Measurements from ENCODE around the gene CRACDL.

- TF ChIP-seq CTCF (IDR thresholded peaks at IDR 0.05) (no peak), POLR2A (IDR thresholded peaks at IDR 0.05) (no peak)
These were observed 66.8 kb downstream of the CRACDL start for GRCh38 chr2:98869272-98869641.
